Measurements from ENCODE around the gene C1QTNF8.

C1QTNF8 gene

DNA sequence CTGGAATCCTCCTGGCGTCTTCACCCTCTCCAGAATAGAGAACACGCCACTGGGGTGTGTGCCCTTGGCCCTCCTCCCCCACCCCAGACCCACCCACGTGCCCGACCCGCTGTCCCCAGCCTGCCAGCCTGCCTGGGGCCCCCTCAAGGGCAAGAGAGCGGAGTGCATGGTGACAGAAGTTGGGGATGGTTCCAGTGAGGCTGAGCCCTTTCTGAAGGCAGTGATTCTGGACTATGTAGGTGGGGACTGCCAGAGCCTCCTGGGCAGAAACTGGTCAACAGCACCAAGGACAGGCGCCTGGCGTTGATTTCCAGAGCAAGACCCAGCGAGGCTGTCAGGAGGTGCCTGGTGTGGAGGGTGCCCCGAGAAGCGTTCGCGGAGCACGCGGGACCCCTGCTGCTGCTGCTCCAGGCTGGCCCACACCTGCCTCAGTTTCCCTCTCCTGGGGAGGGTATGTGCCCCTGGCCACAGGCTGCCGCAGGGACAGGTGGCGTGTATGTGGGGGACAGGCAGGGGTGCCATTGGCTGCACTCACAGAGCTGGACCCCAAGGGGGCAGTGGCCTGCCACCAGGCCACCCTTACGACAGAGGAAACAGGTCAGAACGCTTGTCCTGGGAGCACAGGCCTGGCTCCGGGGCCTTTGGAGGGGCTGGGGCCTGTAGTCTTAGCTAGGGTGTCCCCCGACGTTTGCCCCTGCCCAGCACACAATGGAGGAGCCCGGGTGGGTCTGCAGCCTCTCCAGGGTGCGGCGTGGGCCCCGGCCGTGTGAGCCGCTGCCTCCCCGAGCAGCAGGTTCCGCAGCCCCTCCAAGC lies 22.3 kb downstream of the C1QTNF8 start:
- no peak for DNase-seq

DNA sequence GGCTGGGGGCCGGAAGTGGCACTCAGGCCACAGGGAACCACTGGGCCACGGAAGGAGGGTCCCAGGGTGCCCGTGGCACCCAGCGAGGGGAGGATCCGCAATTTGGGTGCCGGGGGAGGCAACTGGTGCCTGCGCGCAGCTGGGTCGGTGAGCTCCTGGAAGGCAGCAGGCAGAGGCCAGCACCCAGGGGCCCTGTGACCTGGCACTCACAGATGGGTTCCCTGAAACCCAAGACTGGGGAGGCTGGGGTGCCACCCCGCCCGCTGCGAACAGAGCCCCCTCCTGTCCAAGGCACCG lies 22.8 kb downstream of the C1QTNF8 start:
- no peak for DNase-seq

DNA sequence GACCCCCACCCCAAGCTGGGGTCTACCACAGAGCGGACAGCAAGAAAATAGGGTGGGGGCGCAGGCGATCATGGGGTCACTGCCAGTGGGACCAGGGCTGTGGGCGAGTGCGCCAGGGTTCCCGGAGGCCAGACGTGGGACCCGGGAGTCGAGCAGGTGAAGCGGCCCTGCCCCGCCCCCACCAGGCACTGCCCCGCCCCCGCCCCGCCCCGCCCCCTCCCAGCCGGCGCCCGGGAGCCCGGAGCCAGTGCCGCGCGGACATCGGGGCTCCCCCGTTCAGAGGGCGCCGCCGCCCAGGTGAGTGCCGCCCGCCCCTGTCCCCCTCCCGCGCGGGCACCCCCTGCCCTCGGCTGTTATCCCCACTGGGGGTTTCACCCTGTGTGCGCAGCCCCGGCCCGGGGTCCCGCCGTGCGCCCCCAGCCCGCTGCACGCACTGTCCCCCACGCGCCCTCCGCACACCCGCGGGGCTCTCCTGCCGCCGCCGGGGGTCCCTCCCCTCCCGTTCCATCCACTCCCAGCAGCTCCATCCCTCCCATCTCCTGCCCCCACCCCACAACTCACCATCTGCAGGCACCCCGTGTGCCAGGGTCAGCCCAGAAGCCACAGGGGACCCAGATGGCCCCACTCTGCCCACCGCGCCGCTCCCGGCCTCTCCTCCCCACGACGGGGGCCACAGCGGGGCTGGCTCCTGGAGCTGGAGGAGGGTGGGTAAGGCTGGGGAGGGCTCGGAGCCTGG lies 23.4 kb downstream of the C1QTNF8 start, which contains the start of gene SSTR5:
SSTR5 (plus strand) TSS at position 222 of the 736 bp plus-strand sequence. CDS start 6,122 bp downstream, outside the sequence.
- no peak for DNase-seq

DNA sequence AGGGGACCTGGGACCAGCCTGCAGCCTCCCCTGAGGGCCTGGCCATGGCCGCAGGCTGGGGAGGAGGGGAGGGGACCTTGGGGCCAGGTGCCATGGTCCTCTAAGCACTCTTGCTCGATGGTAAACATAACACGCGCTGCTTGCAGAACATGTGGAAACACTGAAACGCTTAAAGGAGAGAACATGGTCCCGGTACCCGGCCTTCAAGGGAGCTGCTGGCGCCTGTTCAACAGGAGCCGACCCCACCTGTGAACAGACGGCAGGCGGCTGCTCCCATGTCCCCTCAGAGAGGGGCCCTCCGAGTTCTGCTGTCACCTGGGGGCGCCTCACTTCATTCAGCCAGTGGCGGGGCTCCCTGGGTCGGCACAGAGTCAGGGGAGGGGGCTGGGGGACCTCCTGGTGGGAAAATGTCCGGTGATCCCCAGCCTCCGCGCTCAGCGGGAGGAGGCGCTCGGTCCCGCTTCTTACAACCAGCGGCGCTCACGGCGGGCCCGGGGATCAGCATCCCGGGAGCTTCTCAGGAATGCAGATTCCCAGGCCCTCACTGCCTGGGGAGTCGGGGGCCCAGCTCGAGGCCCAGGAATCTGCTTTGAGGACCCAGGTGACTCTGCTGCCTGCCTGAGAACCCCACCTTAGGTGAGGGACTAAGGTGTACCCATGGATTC lies 24.4 kb downstream of the C1QTNF8 start:
- DNase-seq, result peak in 1 of 2 experiments; percentile 56

DNA sequence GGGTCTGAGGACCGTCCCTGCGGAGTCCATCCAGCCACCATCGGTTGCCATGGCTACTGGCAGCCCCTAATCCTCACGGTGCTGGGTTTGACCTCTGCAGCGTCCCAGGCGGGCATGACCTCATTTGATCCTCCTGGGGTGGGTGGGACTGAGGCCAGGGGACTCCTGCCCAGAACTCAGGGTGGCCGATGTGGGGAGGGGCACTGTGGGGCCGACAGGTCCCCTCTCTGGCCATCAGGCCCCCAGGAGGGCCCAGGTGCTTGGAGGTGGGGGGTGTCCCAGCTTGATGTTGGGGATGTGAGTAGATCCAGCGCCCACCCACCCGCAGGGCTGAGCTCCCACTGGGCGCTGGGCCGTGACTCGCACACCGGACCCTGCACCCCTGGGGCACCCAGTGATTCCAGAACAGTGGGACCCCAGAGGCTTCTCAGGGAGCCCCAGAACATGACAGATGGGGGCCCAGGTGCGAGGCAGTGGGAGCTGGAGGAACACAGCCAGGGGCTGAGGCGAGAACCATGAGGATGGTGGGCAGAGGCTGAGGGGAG lies 25.1 kb downstream of the C1QTNF8 start:
- DNase-seq, result no peak

DNA sequence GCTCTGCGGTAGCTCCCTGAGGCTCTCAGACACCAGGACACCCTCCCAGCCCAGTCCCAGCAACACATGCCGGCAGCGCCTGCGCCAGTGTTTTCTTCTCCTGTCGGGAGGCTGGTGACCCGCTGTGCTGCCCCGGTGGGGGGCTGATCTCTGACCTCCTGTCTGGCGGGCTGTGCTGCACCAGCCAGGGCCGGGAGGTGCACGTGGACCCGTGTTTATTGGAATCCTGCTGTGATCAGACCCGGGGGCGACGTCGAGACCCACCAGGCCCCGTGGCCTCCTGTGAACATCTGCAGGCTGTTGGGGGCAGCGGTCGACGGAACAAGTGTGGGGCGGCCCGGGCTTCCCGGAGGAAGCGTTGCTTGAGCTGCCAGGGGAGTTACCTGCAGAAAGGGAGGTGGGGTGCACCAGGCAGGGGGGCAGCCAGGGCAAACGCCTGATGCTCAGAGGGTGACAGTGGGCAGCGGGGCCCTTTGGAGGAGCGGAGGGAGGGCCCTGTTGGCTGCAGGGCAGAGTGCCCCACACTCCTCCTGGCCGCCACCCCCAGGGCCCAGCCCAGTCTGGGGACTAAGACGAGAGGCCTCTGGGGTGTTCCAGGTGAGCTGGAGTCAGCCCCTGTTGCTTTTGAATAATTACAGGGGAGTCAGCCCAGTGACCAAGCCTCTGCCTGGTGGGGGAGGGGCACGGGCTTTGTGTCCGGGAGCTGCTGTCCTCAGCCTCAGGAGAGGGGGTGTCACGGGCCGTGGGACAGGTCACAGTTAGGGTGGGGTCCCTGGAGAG lies 25.8 kb downstream of the C1QTNF8 start:
- DNase-seq, result no peak

DNA sequence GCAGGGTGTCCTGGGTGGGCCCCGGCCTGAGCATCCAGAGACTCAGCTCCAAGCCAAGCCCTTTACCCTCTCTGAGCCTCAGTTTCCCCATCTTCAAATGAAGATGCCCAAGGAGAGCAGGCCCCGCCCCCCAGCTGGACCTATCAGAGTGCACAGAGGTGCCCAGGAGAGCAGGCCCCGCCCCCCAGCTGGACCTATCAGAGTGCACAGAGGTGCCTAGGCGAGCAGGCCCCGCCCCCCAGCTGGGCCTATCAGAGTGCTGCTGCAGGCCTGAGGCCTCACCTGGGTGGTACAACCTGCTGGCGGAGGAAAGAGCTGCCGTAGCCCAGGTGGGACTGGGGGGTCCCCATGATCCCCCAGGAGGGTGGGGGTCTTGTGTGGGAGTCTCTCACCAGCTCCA lies 26.9 kb downstream of the C1QTNF8 start:
- DNase-seq, result peak in 1 of 2 experiments; percentile 33

DNA sequence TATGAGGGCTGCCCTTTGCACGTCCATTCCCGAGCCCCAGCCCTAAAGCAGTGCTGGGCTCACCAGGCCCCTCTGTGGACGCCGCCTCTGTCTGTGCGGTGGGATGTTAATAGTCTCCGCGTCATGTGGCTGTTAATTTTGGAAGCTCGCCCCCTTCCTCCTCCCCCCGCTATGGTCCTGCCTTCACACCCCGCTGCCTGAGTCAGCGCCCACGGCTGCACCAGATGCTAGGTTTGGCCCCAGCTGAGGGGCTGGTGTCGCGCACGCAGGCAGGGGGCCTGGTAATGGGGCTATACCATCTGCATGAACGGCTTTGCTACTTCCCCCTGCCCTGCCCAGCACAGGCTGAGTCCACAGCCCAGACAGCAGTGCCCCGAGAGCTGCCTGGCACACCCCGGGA lies 27.6 kb downstream of the C1QTNF8 start:
- DNase-seq, result no peak

DNA sequence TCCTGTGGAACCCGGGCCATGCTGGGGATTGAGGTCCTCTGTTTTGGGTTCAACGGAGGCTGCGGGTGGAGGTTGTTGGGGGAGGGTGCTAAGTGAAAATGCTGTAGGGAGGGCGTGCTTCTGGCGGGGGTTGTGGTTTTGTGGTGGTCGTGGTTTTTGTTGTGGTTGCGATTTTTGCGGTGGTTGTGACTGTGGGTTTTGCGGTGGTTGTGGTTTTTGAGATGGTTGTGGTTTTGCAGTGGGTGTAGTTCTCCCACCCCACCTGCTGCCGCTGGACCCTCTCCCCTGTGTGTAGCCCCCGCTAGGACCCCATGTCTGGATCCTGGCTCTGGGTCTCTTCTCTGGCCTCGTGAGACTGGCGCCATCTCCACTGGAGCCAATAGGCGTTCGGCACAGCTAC lies 28.4 kb downstream of the C1QTNF8 start:
- DNase-seq, result no peak

DNA sequence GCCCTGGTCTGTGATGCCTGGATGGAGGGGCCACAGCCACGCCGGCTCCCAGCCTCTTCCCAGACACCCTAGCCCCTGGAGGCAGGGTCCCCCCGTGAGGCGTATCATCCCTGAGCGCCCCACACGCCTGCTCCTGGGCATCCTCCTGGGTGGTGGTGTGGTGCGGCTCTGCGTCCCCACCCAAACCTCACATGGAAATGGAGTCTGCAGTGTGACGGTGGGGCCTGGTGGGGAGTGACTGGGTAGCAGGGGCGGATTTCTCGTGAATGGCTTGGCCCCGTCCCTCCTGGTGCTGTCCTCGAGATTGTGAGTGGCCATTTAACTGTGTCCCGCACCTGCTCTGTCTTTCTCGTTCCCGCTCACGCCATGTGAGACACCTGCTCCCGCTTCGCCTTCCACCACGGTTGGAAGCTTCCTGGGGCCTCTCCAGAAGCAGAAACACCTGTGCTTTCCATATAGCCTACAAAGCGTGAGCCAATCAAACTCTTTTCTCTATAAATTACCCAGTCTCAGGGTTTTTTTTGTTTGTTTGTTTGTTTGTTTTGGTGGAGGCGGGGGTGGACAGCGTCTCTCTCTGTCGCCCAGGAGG lies 29.4 kb downstream of the C1QTNF8 start:
- peak; percentile 31 to 47 for DNase-seq

DNA sequence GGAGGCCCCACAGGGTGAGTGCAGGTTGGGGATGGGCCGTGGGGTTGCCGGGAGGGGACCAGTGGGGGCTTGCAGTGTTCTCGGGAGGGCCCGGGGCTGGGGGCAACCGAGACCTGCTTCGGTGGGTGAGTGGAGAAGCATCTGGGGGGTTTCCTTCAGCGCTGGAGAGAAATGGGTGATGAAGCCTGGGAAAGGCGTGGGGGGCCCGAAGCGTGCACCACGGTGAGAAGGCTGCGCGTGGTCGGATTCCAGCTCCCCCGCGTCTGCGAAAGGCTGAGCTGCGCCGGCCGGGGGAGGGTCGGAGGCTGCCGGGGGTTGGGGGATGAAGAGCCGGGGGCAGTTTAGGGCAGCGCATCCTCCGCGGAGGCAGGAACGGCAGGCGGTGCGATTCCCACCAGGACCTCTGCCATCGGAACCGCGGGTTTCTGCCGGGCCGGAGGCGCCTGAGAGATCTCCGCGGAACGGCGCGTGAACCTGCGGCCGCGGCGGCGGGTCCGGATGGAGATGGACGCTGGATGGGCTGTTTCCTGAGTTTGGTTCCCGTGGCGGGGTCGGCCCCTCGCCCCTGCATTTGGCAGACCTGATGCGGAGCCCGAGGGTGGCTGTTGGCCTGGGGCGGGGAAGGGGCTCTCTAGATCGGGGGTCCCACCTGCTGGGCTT lies 30.4 kb downstream of the C1QTNF8 start:
- DNase-seq, result no peak

DNA sequence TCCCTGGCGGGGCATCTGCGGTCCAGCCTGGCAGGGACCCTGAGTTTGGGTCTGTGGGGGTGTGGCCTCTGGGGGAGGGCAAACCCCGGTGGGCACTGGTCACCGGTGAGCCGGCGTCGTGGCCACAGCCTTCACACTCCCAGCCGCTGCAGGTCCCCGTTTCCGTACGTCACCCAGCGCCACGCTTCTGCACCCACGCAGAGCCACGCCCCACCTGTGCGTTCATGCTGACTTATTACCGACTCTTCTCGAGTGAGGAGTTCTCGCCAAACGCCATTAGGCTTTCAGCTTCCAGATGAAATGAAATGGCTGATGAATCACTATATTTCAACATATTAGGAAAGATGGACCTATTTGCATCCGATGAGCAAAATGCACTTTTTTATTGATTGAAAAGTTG lies 32.3 kb downstream of the C1QTNF8 start:
- DNase-seq, result no peak

DNA sequence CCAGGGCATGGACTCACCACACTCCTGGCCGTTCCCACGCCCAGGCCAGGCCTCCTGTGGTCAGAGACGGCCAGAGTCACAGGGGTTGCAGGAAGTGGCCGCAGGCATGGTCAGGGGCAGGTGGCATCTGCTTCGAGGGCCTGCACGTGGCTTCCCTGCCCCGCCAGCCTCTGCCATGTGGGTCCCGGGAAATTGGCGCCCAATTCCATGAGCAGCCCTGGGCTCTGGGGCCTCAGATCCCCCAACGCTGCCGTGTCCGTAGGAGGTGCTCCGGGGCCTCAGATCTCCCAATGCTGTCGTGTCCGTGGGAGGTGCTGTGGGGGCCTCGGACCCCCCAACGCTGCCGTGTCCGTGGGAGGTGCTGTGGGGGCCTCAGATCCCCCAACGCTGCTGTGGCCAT lies 33.1 kb downstream of the C1QTNF8 start:
- no peak for DNase-seq

DNA sequence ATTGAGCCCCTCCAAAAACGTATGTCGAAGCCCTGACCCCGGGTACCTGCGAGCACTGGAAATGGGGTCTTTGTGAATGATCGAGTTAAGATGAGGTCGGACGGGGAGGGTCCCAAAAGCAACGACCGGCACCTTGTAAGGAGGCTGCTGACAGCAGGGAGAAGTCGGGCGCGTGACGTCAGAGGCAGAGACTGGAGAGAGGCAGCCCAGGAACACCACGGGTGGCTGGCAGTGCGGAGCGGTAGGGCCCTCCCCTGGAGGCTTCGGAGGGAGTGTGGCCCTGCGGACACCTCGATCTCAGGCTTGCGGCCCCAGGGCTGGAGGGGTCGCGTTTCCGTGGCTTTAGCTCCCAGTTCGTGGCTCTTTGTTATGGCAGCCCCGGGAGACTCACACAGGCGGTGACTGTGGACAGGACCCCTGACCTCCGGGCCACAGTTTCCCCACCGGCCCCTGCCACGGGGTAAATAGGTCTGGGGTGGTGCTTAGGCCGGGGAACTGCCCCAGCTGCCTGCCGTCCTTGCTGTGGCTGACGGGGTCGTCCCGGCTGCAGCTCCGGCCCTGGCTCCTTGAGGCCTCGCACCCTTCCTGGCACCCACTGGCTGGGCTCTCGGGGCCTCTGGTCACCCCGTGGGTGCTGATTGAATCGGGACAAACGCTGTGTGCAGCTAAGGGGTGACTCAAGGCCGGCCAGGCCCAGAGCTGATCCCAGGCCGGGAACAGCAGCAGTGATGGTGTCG lies 34.1 kb downstream of the C1QTNF8 start:
- DNase-seq, result no peak

DNA sequence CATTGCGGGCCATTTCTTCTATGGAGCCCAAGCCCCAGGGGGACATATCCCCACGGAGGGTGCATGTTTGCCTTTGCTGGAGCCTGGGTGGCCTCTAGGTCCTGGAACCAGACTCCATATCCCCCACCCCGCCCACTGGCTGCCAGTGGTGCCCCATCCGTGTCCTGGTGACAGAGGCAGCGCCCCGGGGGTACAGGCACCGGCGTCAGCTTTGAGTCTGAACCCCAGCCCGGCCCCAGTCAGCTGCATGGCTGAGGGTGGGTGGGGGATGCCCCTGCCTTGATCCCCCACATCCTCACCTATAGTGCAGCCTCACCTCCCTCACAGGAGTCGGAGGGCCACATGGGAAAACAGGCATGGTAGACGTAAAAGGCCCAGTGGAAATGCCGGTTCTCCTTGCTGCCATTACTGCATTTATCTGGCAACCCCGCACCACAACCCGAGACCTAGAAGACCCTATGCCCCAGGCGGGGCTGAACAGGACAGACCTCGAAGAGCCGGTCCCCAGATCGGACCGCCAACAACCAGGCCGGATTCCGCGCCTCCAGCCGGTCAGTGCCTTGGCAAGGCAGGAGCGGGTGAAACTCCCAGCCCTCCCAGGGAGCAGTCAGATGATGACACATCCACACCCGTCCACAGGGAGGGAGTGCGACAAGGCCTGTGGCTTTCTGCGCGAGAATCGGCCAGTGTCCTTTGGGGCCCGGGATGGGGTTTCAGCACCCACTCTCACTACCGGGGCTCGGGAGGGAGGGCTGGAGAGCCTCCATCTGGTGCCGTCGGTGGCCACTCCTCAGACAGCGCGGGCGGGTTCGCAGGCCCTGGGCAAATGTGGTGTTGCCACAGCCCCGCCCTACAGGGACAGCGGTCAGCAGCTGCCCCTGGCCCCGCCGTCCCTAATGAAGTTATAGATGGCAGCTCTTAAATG lies 35.4 kb downstream of the C1QTNF8 start:
- no peak for DNase-seq

DNA sequence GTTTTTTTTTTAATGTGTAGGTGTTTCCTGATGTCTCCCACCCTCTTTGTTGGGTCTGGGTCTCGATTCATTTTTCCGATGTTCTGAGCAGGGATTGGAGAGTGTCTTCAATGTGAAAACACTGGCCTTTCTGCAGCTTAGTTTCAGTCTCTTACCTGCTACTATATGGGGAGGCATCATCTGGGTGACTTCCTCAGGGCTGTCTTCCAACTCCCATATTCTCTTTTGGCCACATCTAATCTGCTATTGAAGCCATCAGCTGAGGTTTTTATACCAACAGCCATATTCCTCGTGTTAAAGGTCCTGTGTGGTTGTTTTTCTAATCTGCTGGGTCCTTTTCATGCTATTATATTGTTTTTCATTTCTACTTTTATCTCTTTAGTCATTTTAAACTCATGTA lies 36.7 kb downstream of the C1QTNF8 start:
- no peak for DNase-seq

DNA sequence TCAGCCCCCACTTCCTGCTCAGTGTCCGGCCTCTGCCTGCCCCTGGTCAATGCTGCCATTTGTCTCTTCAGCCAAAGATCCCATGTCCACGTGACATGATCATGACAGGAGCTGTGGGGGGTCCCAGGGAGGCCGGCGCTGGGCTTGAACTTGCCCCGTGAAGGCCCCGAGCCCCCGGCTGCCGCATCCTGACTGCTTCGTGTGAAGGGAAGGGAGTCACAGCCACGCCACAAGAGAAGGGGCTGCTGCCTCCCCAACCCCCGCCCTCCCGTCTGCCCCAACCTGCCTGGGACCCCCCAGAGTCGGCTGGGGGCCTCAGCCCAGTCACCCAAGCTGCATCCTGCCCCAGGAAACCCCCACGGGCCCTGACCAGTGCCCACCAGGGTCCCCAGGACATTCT lies 37.8 kb downstream of the C1QTNF8 start:
- DNase-seq, result no peak

DNA sequence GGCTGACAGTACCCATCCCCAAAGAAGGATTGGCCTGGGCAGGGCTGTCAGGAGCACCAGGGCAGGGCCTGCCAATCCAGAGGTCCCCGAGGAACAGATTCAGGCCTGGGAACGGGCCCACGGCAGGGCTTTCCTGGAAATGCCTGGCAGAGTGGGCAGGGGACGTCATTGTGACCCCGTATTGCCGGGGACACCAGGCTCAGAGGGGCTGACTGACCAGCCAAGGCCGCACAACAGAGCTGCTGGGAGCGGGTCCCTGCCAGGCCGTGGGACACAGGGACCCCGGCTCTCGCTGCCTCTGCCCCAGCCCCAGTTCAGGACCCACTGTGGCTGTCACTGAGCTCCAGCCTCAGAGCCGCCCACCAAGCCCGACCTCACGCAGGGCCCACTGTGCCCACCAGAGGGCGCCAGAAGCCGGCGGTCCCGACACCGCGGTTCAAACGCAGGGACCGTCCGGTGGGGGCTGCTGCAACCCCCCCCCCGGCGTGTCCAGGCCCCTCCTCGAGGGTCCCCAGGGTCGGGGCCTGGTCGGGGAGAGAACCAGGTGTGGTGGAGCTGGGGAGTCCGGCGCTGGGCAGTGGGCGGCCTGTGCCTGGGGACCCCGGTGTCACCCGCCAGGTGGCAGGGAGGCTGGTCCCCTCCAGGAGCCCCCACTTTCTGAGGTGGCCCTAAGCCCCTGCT lies 38.7 kb downstream of the C1QTNF8 start:
- peak in 1 of 2 experiments; percentile 25 for DNase-seq

DNA sequence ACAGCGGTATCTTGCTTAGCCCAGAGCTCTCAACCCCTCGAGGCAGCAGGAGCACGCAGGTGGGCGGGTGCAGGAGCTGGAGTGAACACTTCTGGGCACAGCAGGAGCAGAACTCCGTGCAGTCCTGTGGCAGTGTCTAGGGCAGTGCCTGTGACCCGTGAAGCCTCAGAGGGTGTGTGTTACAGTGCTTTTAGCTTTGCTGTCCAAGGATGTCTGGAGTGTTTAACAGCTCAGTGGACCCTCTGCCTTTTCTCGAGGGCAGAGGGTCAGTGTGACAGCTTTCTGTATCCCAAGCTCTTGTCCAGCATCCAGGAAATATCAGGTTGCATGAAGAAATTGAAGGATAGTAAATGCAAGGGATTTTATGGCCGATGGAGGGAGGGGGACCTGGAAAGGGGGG lies 39.8 kb downstream of the C1QTNF8 start:
- DNase-seq, result no peak

Measured in SHP77 (cell line).